NOMO-1 treated with DMSO at 0.1 percent for 48 hours (cell line): ENCODE measurements around the gene TM7SF2.
"Not testable (repeated sequence)": the region's sequence is repeated elsewhere in the genome, so short reads cannot be mapped to it uniquely, and the experiment has no call there.

ENCODE experiments used
- DNase-seq: peaks from one replicate; lab custom pipeline; 2025; ENCODE audit not compliant: unreplicated experiment; lab: John Stamatoyannopoulos, UW

The TM7SF2 gene

DNA sequence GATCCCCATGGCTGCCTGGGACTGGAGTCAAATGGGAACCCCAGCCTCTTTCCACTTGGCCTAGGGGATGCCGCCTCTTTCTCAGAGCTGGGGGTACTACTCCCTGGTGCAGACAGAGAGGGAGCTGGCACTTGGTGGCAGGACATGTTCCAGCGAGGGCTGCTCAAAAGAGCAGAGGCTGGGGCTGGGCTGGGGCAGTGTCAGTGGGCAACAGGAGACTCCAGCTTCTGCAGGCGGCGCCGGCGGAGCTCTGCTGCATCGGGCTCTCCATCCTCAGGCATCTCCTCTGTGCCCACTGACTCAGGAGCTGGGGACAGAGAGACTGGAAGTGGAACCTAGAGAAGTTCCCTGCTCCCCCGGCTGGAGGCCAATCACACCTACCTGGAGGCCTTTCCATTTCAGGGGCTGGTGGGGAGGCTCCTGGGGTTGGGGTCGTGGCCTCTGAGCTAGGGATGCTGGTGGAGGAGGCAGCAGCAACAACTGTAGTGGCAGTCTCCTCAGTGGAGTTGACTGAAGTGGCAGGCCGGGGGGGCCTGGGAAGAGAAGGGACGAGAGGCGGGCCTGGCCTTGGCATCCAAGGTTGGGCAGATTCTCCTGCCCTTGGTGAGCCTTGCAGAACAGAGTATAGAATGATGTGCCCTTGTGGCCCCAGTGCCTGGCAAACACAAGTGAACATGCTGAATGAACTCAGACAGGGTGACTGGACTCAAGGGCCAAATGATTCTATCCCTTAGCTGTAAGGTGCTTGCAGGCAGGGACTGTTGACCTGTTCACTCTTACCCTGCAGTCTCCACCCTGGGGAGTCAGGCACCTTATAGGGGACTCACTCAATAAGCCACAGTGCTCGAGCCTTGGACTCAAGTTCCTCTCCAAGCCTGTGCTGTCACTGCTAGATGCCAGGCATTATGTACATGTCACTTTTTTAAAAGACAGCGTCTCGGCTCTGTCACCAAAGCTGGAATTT is 16.8 kb downstream of the TM7SF2 start:
- DNase-seq = no peak

DNA sequence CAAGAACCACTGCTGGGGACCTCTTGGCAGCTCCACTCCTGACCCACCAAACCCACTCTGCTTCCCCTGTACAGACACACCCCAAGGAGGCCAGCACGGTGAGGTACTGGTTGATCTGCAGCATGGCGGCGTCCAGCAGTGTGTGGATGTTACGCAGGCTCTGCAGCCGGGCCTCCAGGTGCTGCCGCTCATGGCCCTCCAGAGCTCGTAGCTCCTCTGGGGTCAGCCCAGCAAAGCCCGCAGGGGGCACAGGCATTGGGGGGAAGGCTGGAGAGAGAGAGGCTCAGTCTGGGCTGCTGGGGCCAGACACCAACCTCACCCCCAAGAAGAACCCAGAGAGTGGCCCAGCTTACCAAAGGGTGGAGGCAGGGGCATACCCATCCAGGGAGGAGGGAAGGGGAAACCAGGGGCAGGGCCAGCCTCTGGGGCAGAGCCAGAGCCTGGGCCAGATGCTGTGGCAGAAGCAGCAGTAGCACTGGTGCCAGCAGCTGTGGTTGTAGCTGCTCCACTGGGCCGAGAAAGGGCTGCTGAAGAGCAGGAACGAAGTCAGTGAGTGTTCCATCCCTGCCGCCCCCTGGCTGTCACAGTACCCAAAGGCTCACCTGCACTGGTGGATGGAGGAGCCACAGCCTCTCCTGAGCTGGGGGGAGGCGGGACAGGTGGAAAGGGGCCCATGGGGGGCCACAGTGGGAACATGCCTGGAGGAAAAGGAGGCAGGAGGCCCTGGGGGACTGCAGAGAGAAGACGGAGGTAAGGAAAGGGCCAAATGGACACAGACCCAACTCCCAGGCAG is 18.2 kb downstream of the TM7SF2 start:
- DNase-seq = no peak

DNA sequence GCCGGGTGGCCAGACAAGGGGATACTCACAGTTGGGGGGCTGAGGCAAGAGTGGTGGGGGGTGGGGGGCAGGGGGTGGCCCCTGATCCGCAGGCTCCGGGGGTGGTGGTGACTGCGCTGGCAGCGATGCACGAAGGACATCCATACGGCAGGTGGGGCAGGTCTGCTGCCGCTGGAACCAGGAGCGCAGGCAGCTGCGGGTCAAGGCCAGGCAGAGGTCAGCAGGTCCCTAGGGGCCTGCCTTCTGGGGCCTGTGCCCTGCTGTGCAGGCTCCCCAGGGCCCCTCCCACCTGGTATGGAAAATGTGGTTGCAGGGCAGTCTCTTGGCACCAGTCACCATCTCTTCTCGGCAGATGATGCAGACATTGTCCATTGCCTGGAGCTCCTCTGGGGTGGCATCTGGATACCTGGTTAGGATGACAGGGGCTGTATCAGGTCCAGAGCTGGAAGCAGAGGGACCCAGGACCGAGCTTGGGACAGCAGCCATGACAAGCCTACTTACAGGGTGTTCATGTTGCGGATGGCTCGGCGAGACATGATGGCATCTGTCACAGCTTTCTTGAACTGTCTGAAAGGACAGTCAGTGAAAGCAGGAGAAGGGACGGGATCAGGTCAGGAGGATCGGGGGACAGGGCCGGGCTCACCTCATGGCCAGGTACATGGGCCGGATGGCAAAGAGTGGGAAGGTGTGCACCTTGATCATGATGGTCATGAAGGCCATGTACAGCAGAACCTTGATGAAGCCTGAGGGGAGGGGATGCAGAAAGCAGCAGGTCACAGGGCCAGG is 19.2 kb downstream of the TM7SF2 start:
- no peak for DNase-seq

DNA sequence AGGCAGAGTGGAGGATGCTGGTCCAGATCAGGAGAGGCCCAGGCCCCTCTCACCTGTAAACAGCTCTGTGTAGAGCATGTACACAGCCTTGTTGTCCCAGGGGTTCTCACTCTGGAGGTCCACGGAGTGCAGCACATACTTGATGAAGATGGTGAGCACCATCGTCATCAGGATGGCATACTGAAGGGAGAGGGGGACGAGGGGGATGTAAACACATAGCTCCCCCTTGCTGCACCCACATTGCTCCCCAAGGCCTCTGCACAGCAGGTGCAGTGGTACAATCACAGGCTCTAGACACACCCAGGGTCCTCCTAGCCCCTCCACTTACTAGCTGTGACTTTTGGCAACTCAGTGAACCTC is 19.7 kb downstream of the TM7SF2 start:
- DNase-seq = no peak

DNA sequence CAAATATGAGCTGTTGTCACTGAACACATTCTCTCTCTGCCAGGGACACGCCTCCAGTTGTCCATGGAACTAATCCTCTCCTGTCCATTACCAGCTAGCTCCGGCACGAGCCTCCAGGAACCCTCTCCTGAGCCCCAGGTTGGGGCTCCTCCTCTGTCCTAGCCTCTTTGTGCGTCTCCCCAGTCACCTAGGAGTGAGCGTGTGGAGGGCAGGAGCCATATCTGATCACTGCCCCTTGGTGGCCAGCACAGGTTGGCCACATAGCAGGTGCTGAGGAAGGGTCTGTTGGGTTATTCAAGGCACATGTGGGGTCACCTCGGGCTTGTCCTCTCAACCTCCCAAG is 20.2 kb downstream of the TM7SF2 start:
- no peak for DNase-seq

DNA sequence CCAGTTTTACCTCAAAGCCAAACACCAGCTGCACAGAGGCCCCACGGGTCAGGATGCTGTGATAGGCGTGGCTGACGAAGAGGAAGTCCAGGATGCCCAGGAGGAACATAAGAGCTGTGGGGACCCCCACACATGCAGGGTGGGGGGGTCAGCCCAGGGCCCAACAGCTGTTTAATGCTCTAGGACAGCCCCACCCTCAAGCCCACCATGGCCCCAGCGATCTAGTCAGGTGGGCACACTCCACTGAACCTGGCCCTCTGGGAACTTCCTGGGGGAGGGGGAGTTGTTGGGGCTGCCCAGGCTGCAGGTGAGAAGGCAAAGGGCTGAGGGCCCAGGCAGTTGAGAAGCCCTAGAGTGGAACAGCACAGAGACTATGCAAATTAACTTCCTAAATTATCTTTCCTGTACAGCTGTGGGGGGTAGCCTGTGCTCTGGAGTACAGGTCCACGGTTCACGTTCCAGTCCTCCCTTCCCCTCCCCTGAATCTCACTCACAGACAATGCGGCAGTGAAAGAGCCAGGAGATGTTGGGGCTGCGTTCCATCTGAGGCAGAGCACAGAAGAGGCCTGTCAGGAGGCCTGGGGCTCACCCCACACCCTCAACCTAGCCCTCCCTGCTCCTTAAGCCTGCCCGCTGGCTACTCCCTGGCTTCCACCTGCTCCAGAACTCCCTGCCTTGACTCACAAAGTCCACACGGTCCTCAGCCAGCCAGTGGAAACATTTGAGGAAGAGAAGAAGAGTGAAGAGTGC is 20.7 kb downstream of the TM7SF2 start:
- no peak for DNase-seq

DNA sequence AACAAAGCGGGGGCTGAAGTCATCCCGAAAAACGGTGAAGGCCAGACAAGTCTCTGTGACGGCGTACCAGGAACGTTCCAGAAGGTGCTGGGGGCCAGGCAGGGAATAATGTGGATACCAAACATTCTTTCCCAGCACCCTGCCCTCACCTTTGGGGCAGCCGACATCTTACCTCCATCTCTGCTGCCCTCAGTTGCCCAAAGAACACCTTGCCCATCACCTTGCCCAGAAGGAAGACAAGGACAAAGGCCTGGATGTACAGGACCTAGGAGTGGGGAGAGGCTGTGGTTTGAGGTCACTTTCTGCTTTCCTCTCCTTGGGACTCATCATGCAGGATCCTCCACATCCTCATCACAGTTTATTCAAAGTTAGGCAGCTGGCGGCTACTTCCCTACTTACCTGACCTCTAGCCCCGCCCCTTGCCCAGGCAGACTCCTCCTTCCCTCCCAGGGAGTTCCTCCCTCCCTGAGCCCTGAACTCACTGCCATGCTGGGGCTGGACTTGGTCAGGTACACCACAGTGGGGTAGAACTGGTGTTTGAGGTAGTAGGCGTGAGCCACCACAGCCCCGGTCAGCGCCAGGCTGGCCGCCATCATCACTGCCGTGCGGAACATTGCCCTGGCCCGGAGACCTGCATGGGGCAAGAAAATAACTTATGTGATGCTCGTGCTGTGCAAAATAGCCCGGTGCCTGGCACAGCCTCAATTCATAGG is 21.5 kb downstream of the TM7SF2 start:
- peak; percentile 68 for DNase-seq

DNA sequence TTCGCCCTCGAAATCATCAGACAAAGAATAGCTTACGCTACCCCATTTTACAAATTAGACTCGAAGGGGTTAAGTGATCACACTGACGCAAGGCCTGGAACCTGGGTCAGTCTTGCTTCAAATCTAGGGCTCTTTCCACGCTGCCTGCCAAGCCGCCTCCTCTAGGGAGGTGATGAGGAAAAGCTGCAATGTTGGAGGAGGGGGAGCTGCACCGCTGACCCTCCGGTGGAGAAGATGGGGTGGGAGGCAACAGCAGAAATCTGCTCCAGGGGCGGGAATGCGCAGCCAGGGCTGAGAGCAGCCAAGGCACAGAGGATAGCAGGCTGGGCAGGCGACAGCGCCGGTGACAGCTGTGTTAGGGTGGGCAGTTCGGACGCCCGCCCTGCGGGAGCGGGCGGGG is 22.1 kb downstream of the TM7SF2 start:
- DNase-seq = no peak

DNA sequence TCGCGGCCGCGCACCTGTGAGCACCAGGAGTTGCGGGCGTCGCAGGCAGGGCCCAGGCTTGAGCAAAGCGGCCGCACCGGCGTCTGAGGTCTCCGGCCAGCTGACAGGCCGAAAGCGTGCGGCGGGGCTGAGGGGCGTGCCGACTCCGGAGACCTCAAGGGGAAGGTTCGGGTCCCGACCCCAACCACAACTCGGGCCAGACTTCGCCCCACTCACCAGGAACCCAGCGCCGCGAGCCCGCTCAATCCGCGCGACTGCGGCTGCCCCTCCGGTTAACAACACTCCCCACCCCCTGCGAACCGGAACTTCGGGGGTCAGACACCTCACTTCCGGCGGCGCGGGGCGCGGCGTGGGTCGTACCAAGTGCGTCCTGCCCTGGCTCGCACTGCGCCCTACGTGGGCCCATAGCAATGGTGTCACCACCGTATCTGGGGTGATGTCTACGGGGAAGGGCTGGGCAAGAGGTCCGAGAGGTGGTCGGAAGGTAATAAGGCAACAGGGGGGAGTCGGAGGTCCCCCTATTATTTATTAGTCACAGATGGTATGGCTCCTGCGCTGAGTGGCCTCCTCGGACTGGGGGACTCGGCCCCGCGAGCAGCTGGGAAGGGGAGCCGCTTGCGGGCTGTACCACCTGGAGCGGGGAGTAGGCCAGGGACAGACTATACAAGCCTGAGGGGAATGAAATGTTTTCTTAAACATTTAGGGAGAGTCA is 22.7 kb downstream of the TM7SF2 start, which contains the start of gene SYVN1:
Gene SYVN1 (minus strand): TSS at position 280 of the 712 bp plus-strand sequence. CDS start 918 bp downstream, outside the sequence.
- peak; percentile 83 for DNase-seq

DNA sequence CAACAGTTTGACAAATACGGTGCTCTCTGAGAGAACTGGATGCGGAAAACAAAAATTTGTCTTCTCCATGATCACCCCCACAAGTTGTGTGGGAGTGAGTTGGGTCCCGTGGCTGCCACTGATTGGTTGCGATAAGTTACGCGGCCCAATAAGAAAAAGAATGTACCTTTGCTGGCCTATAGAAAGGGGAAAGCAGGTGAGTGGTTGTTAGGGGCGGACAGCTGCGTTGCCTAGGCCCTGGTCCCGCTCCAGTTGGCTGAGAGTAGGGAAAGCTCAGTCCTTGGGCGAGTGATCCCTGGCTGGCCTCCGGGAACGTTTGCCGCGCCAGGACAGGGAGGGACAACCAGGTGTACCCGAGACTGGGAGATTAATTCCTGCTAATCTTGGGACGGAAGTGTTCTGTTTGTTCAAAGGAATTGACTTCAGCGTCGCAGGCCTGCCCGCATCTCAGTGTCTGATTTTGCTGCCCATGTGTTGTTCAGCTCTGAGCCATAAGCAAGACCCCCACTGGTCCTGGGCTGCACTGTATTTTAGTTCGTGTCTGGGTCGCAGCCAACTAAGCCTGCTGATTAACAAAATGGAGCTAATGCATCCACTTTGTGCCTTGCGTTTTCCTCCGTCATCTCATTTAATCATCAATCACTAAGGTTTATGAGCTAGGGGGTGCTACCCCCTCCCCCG is 23.4 kb downstream of the TM7SF2 start:
- DNase-seq = peak; percentile 96

DNA sequence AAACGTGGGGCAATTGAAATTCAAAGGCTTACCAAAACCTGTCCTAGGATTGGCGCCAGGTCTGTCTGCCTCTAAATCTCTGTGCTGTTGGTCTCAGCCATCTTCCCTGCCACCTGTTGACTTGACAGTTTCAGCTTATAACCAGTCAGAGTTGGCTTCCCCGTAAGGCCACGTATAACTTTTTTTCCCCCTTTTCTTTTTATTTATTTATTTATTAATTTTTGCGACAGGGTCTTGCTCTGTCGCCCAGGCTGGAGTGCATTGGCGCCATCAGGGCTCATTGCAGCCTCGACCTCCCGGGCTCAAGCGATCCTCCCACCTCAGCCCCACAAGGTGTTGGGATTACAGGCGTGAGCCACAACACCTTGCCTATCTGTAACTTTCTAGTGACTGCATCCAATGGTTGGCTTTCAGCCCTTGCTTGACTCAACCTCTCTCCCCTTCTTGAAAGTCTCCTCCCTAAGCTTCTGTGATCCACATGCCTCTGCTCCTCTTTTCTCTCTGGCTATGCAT is 24.0 kb downstream of the TM7SF2 start:
- no peak for DNase-seq

DNA sequence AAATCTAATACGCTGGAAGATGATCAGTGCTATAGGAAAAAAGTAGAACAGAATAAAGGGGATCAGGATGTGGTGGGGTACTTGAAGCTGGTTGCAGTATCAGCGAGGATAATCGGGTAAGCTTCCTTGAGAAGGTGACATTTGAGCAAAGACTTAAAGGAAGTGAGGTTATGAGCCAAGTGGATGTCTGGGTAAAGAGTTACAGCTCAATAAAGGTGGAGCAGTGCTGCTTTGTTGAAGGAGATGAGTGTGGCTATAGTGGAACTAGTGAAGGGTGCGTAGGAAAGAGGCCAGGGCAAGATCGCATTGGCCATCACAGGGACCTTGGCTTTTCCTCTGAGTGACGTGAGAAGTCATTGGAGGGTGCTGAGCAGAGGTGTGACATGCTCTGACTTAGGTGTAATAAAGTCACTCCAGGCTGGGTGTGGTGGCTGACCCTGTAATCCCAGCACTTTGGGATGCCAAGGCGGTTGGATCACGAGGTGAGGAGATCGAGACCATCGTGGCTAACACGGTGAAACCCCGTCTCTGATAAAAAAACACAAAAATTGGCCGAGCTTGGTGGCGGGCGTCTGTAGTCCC is 24.9 kb downstream of the TM7SF2 start:
- no peak for DNase-seq

DNA sequence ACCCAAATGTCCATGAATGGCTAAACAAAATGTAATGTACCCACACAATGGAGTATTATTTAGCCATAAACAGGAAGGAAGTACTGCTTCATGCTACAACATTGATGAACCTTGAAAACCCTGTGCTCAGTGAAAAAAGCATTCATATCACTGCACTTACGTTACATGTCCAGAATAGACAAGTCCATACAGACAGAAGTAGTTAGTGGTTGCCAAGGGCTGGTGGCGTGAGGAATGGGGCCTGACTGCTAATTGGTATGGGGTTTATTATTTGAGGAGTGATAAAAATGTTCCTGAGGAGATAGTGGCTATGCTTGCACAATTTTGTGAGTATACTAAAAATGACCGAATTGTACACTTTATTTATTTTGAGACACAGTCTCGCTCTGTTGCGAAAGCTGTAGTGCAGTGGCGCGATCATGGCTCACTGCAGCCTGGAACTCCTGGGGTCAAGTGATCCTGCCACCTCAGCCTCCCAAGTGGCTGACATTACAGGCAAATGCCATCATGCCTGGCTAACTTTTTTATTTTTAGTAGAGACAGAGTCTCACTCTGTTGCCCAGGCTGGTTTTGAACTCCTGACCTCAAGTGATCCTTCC is 30.3 kb downstream of the TM7SF2 start:
- DNase-seq = peak; percentile 17

DNA sequence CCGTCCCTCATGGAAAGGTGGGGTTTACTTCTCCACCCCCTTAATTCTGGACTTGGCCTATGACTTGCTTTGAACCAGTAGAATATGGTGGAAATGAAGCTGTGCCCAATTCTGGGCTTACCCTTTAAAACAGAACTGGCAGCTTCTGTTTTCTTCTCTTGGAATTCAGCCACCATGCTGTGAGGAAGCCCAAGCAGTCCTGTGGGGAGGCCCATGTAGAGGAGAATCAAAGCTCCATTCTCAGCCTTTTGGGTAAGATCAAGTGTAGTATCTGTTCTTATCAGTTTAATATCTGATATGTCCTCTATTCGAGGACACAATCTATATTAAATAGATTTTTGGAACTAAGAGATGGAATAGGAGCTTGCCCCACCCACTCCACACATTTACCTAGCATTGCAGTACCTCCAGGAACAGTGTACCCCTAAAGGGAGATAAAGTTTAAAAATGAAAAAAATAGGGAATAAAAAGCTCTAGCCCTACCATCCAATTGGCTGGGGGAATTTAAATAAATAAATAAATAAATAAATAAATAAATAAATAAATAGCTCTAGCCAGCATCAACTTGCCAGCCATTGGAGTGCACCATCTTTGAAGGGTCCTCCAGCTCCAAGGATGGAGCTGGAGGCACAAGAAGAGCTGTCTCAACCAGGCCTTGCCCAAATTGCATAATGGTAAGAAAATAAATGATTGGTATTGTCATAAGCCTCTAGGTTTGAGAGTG is 35.8 kb downstream of the TM7SF2 start:
- no peak for DNase-seq

DNA sequence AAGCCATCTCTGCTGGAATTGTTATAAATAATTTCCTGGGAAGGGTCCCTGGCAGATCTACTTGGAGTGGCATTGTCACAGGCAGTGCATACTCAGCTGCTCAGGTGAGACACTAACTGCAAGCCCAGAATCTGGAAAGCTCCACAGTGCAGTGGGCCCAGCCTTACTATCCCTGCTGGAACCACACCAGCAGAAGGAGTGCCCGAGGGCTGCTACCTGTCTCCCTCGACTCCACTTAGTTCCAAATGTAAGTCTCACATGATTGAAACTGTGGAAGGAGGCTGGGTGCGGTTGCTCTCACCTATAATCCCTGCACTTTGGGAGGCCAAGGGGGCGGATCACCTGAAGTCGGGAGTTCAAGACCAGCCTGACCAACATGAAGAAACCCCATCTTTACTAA is 37.0 kb downstream of the TM7SF2 start:
- DNase-seq = no peak

DNA sequence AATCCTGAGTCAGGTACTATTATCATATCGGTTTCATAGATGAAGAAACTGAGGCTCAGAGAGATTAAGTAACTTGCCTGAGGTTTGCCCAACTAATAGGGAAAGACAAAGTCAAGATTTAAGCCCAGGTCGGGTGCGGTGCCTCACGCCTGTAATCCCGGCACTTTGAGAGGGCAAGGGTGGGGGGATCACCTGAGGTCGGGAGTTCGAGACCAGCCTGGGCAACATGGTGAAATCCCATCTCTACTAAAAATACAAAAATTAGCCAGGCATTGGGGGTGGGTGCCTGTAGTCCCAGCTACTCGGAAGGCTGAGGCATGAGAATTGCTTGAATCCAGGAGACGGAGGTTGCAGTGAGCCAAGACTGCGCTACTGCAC is 38.4 kb downstream of the TM7SF2 start:
- DNase-seq = not testable (repeated sequence)
